Astrocyte (in vitro differentiated cells and primary cell): ENCODE results near the gene LOXHD1.

ENCODE experiments used
- EZH2 ChIP-seq: IDR thresholded peaks from 2 replicates; pipeline ENCODE4 v1.6.1; 2012; ENCODE audit warnings: mild to moderate bottlenecking, low read length, inconsistent platforms; ENCODE audit not compliant: insufficient read depth
- TF ChIP-seq, protein P1 (sequence below): IDR thresholded peaks from 2 replicates; pipeline ENCODE4 v1.5.1; 2011; ENCODE audit warnings: low read depth, mild to moderate bottlenecking, inconsistent platforms, low read length, moderate library complexity; ENCODE audit not compliant: insufficient read depth

- TF ChIP-seq, protein P1, sequence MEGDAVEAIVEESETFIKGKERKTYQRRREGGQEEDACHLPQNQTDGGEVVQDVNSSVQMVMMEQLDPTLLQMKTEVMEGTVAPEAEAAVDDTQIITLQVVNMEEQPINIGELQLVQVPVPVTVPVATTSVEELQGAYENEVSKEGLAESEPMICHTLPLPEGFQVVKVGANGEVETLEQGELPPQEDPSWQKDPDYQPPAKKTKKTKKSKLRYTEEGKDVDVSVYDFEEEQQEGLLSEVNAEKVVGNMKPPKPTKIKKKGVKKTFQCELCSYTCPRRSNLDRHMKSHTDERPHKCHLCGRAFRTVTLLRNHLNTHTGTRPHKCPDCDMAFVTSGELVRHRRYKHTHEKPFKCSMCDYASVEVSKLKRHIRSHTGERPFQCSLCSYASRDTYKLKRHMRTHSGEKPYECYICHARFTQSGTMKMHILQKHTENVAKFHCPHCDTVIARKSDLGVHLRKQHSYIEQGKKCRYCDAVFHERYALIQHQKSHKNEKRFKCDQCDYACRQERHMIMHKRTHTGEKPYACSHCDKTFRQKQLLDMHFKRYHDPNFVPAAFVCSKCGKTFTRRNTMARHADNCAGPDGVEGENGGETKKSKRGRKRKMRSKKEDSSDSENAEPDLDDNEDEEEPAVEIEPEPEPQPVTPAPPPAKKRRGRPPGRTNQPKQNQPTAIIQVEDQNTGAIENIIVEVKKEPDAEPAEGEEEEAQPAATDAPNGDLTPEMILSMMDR, result peak; percentile 15
- TF ChIP-seq EZH2, result no peak
These were observed 101.3 kb downstream of the LOXHD1 start for GRCh38 chr18:46555724-46556123.
